ENCODE measurements around the gene DPAGT1. TPM values are rescaled to one million over a fixed set of nuclear protein-coding genes. Genes with fewer than 3 reads are reported as not detected.

DPAGT1 gene
- total RNA-seq, 4 donors from 2014 or later, result 2.8 to 30.6 (median 16.9) TPM

Other genes with a start within 250 kb of the DPAGT1 start
- under 1 TPM in 1 of 4 donors, not detected in 3; 0.14 TPM for gene CXCR5, start 218.0 kb downstream of the DPAGT1 start, total RNA-seq
- 100 to 1,000 TPM in 1 of 4 donors, 10 to 100 TPM in 1, 1 to 10 TPM in 2; 2.9 to 157 (median 13.7) TPM for gene BCL9L, start 175.9 kb downstream of the DPAGT1 start, total RNA-seq
- not detected for gene UPK2, start 145.6 kb downstream of the DPAGT1 start, total RNA-seq
- gene FOXR1, start 130.1 kb downstream of the DPAGT1 start, total RNA-seq, result not detected
- 10 to 100 TPM; 19.5 to 88.2 (median 49.7) TPM for gene CENATAC, start 103.7 kb downstream of the DPAGT1 start, total RNA-seq
- gene RPS25, start 83.5 kb downstream of the DPAGT1 start, total RNA-seq, result 1,000 to 10,000 TPM; 1,075 to 3,325 (median 1,649) TPM
- 10 to 100 TPM in 2 of 4 donors, 1 to 10 TPM in 2; 8.2 to 55.4 (median 28.6) TPM for gene TRAPPC4, start 83.1 kb downstream of the DPAGT1 start, total RNA-seq
- 10 to 100 TPM in 2 of 4 donors, 1 to 10 TPM in 2; 7.4 to 18.1 (median 11.9) TPM for gene SLC37A4, start 71.0 kb downstream of the DPAGT1 start, total RNA-seq
- 10 to 100 TPM; 10.8 to 91.4 (median 61.2) TPM for gene HYOU1, start 44.6 kb downstream of the DPAGT1 start, total RNA-seq
- gene VPS11, start 34.0 kb downstream of the DPAGT1 start, total RNA-seq, result 10 to 100 TPM; 25.6 to 86.6 (median 36.3) TPM
- 10 to 100 TPM in 3 of 4 donors, 1 to 10 TPM in 1; 9.5 to 19.9 (median 15.3) TPM for gene HMBS, start 17.0 kb downstream of the DPAGT1 start, total RNA-seq
- gene C2CD2L, start 5.5 kb upstream of the DPAGT1 start, total RNA-seq, result 10 to 100 TPM in 1 of 4 donors, 1 to 10 TPM in 3; 1.8 to 14.3 (median 2.7) TPM
- 10 to 100 TPM; 13.5 to 27.6 (median 15.4) TPM for gene HINFP, start 19.7 kb upstream of the DPAGT1 start, total RNA-seq
- gene ABCG4, start 47.2 kb upstream of the DPAGT1 start, total RNA-seq, result 1 to 10 TPM in 1 of 4 donors, under 1 TPM in 1, not detected in 2; 0.55 to 2.7 TPM
- gene NLRX1, start 66.9 kb upstream of the DPAGT1 start, total RNA-seq, result 10 to 100 TPM in 3 of 4 donors, 1 to 10 TPM in 1; 5.1 to 23.5 (median 16.8) TPM
- under 1 TPM in 2 of 4 donors, not detected in 2; under 0.01 to 0.41 TPM for gene NHERF4, start 83.6 kb upstream of the DPAGT1 start, total RNA-seq
- 10 to 100 TPM in 3 of 4 donors, 1 to 10 TPM in 1; 10.0 to 39.9 (median 13.0) TPM for gene CBL, start 104.5 kb upstream of the DPAGT1 start, total RNA-seq
- 100 to 1,000 TPM; 228 to 564 (median 354) TPM for gene MCAM, start 215.3 kb upstream of the DPAGT1 start, total RNA-seq
- 10 to 100 TPM in 1 of 4 donors, 1 to 10 TPM in 3; 3.3 to 23.1 (median 6.8) TPM for gene RNF26, start 232.7 kb upstream of the DPAGT1 start, total RNA-seq
- gene C1QTNF5, start 239.0 kb upstream of the DPAGT1 start, total RNA-seq, result 10 to 100 TPM in 3 of 4 donors, 1 to 10 TPM in 1; 6.5 to 40.2 (median 35.7) TPM
- under 1 TPM in 2 of 4 donors, not detected in 2; 0.07 to 0.26 TPM for gene MFRP, start 244.9 kb upstream of the DPAGT1 start, total RNA-seq

Data from uterus (tissue), 4 donors.